ENCODE measurements around the gene PLXNA2. TPM values are rescaled to one million over a fixed set of nuclear protein-coding genes. Genes with fewer than 3 reads are reported as not detected.

Gene PLXNA2
- polyA plus RNA-seq, 2 of the 4 experiments (the other 2 are of a cell fraction): 0.36 to 0.87 TPM

GRCh38 chr1:208248307-208248801 lies 4.2 kb upstream of the PLXNA2 start:
- ATAC-seq (no peak), DNase-seq (ENCODE audit: low read depth in 1 of 2, low spot score in 1 of 2) (no peak), FAIRE-seq (no peak)
- no peak overlapping the region for H3K4me2 ChIP-seq
- no peak overlapping the region for H3K27ac ChIP-seq
- peaks cover 11% of the 10 kb centered on the region for H3K4me1 ChIP-seq
- ChIA-PET POLR2A (no interaction called here), CTCF (interaction anchor here (1.0 to 15.6 kb wide), 2 partner anchors 200 to 226 kb away, joined by 3 to 358 read pairs; no protein-coding TSS in a partner anchor)
- 36% methylated on average over 7 of the region's 7 CpGs for WGBS (ENCODE audit: missing lambda C conversion rate)
- H3K9me3 ChIP-seq: no peaks in the 10 kb centered on the region
- no peak overlapping the region for H3K4me3 ChIP-seq
- TF ChIP-seq HOXB5 (CRISPR knock-in tag; IDR thresholded peaks at IDR 0.05) (no peak), MAFK (IDR thresholded peaks at IDR 0.05; ENCODE audit: partially characterized antibody) (no peak), CEBPB (IDR thresholded peaks at IDR 0.05) (no peak), MYC (IDR thresholded peaks at IDR 0.05; ENCODE audit: borderline replicate concordance, low read length) (no peak), RNF2 (IDR thresholded peaks at IDR 0.05; ENCODE audit: borderline replicate concordance, low read depth) (no peak), TFCP2L1 (CRISPR knock-in tag; IDR thresholded peaks at IDR 0.05) (no peak), HOXA7 (CRISPR knock-in tag; IDR thresholded peaks at IDR 0.05) (no peak), CHD2 (IDR thresholded peaks at IDR 0.05; ENCODE audit: low read length, partially characterized antibody) (no peak), ZFP36 (IDR thresholded peaks at IDR 0.05; ENCODE audit: borderline replicate concordance, partially characterized antibody) (no peak), RARB (CRISPR knock-in tag; IDR thresholded peaks at IDR 0.05) (no peak), RAD21 (conservative IDR thresholded peaks at IDR 0.05 in 1 of 2, IDR thresholded peaks at IDR 0.05 in 1 of 2) (no peak), NFE2L2 (conservative IDR thresholded peaks at IDR 0.05; ENCODE audit: low read length) (no peak), KDM1A (IDR thresholded peaks at IDR 0.05; ENCODE audit: low read depth) (no peak), HDAC2 (IDR thresholded peaks at IDR 0.05) (no peak), BHLHE40 (IDR thresholded peaks at IDR 0.05; ENCODE audit: low read depth, low read length) (no peak), HOXB13 (CRISPR knock-in tag; IDR thresholded peaks at IDR 0.05; ENCODE audit: low read depth) (no peak)
- TF ChIP-seq, protein P1, sequence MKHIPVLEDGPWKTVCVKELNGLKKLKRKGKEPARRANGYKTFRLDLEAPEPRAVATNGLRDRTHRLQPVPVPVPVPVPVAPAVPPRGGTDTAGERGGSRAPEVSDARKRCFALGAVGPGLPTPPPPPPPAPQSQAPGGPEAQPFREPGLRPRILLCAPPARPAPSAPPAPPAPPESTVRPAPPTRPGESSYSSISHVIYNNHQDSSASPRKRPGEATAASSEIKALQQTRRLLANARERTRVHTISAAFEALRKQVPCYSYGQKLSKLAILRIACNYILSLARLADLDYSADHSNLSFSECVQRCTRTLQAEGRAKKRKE (CRISPR knock-in tag; IDR thresholded peaks at IDR 0.05; ENCODE audit: low read depth): no peak
- TF ChIP-seq, protein P2, sequence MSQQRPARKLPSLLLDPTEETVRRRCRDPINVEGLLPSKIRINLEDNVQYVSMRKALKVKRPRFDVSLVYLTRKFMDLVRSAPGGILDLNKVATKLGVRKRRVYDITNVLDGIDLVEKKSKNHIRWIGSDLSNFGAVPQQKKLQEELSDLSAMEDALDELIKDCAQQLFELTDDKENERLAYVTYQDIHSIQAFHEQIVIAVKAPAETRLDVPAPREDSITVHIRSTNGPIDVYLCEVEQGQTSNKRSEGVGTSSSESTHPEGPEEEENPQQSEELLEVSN (IDR thresholded peaks at IDR 0.05; ENCODE audit: borderline replicate concordance, low read depth): no peak
- TF ChIP-seq, protein P3, sequence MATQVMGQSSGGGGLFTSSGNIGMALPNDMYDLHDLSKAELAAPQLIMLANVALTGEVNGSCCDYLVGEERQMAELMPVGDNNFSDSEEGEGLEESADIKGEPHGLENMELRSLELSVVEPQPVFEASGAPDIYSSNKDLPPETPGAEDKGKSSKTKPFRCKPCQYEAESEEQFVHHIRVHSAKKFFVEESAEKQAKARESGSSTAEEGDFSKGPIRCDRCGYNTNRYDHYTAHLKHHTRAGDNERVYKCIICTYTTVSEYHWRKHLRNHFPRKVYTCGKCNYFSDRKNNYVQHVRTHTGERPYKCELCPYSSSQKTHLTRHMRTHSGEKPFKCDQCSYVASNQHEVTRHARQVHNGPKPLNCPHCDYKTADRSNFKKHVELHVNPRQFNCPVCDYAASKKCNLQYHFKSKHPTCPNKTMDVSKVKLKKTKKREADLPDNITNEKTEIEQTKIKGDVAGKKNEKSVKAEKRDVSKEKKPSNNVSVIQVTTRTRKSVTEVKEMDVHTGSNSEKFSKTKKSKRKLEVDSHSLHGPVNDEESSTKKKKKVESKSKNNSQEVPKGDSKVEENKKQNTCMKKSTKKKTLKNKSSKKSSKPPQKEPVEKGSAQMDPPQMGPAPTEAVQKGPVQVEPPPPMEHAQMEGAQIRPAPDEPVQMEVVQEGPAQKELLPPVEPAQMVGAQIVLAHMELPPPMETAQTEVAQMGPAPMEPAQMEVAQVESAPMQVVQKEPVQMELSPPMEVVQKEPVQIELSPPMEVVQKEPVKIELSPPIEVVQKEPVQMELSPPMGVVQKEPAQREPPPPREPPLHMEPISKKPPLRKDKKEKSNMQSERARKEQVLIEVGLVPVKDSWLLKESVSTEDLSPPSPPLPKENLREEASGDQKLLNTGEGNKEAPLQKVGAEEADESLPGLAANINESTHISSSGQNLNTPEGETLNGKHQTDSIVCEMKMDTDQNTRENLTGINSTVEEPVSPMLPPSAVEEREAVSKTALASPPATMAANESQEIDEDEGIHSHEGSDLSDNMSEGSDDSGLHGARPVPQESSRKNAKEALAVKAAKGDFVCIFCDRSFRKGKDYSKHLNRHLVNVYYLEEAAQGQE (IDR thresholded peaks at IDR 0.05): no peak
- TF ChIP-seq, protein P4, sequence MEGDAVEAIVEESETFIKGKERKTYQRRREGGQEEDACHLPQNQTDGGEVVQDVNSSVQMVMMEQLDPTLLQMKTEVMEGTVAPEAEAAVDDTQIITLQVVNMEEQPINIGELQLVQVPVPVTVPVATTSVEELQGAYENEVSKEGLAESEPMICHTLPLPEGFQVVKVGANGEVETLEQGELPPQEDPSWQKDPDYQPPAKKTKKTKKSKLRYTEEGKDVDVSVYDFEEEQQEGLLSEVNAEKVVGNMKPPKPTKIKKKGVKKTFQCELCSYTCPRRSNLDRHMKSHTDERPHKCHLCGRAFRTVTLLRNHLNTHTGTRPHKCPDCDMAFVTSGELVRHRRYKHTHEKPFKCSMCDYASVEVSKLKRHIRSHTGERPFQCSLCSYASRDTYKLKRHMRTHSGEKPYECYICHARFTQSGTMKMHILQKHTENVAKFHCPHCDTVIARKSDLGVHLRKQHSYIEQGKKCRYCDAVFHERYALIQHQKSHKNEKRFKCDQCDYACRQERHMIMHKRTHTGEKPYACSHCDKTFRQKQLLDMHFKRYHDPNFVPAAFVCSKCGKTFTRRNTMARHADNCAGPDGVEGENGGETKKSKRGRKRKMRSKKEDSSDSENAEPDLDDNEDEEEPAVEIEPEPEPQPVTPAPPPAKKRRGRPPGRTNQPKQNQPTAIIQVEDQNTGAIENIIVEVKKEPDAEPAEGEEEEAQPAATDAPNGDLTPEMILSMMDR (IDR thresholded peaks at IDR 0.05): no peak

DNA sequence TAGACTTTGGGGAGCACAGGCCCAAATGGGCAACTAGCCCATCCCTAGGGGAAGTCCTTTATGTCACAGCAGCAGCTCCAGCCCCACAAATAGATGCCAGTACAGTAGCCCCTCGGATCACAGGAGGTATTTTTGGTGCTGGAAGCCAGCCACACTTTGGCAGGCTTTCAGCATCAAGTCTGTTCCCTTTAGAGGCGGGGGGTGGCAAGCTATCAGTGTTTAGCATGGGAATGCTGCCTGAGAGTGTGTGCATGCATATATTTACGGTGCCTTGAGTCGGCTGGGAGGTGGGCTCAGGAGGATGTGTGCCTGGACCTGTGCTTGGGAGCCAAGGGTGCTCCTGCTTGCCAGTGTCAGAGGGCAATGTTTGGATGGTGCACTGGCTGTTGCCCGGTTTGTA lies 3.5 kb upstream of the PLXNA2 start:
- DNase-seq (ENCODE audit: low read depth in 1 of 2, low spot score in 1 of 2) (no peak), ATAC-seq (no peak), FAIRE-seq (no peak)
- H3K4me3 ChIP-seq: no peak overlapping the region
- H3K4me1 ChIP-seq: peaks cover 14% of the 10 kb centered on the region
- POLR2A ChIA-PET: no interaction called here
- H3K9me3 ChIP-seq: no peaks in the 10 kb centered on the region
- CTCF ChIA-PET: interaction anchor here (1.0 to 15.6 kb wide), 4 partner anchors 116 to 226 kb away, joined by 3 to 358 read pairs (median 4); no protein-coding TSS in a partner anchor
- no peak overlapping the region for H3K27ac ChIP-seq
- 51% methylated on average over 5 of the region's 5 CpGs for WGBS (ENCODE audit: missing lambda C conversion rate)
- no peak for TF ChIP-seq POLR2A (IDR thresholded peaks at IDR 0.05; ENCODE audit: low read length)
- TF ChIP-seq RCOR1 (IDR thresholded peaks at IDR 0.05; ENCODE audit: low read depth, low read length): no peak
- no peak for TF ChIP-seq FOXS1 (CRISPR knock-in tag; IDR thresholded peaks at IDR 0.05)
- TF ChIP-seq, protein P5, sequence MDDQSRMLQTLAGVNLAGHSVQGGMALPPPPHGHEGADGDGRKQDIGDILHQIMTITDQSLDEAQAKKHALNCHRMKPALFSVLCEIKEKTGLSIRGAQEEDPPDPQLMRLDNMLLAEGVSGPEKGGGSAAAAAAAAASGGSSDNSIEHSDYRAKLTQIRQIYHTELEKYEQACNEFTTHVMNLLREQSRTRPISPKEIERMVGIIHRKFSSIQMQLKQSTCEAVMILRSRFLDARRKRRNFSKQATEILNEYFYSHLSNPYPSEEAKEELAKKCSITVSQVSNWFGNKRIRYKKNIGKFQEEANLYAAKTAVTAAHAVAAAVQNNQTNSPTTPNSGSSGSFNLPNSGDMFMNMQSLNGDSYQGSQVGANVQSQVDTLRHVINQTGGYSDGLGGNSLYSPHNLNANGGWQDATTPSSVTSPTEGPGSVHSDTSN (IDR thresholded peaks at IDR 0.05): no peak
- TF ChIP-seq NR3C1 (IDR thresholded peaks at IDR 0.05): no peak
- TF ChIP-seq MAFK (IDR thresholded peaks at IDR 0.05; ENCODE audit: partially characterized antibody): no peak
- no peak for TF ChIP-seq RAD21 (conservative IDR thresholded peaks at IDR 0.05 in 1 of 2, IDR thresholded peaks at IDR 0.05 in 1 of 2)
- TF ChIP-seq CBX8 (IDR thresholded peaks at IDR 0.05): no peak
- H3K4me2 ChIP-seq: no peak overlapping the region
